Activated T-cell treated with anti-CD3 and anti-CD28 coated beads for 48 hours (primary cell): ENCODE results near the gene TRIO.

Source experiments
- DNase-seq: peaks from one replicate; pipeline ENCODE4 v3.0.0-alpha.2; 2020; ENCODE audit warnings: low read depth

Gene TRIO

DNA sequence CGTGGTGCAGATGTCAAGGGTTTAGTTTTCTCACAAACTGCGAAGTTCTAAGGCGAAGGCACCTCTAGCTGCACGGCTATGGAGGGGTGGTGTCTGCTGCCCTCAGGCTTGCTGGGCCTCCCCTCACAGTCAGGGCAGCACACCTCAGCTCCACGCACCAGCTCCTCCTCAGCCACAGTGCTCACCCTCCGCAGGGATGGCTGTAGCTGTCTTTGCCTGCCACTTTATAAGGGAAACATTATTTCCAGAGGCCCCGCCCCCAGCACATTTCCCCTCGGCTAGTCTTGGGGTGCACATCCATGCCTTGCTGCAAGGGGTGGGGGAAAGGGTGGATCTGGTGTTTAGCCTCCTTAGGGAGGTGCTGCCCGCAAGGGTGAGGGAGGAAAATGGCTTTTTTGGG lies 154.6 kb downstream of the TRIO start:
- no peak for DNase-seq

DNA sequence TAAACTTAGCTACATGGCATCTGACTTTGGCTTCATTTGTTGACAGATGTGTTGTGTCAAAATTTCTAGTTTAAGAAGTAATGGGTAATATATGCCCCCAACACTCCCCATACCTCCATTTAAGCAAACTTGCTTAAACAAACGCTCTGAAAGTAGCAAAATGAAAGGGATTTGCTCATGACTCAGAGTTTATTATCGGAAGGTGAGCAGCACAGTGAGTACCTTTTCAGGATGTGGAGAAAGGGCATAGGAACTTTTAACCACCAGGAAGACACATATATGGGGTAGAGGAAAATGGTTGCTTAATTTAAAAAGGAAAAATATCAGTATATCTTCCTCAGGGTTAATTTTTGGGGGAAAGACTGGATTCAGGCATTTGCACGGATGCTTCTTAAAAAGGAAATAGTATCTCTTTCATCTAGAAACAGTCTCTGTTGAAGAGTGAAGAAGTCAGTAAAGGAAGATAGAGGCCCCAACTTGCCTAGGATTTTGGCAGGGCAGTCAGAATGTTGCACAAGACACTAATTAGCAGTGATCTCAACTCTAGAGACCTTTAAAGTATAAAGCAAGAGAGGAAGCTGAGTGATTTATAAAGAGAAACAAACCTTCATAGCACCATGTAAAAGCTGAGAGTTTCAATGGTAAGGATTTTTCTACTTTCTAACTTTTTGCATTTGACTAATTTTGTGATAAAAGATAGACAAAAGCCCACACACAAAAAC lies 155.1 kb downstream of the TRIO start:
- no peak for DNase-seq

DNA sequence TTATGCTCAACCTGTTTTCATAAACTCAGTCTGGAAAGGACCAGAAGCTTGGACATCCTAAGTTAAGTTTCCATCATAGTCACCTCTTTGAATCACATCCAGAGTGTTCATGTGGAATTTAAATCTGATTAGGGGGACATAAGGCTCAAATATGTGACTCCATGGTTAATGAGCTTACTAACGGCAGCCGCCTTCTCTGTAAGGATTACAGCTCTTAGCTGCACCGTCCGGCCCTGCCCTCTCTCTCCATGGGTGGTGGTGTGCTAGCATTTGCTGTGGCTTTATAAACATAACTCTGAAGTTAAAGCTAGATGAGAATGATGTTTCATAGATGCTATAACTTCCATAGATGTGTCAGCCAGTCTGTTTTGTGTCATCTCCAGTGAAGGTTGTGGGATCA lies 156.5 kb downstream of the TRIO start:
- no peak for DNase-seq

DNA sequence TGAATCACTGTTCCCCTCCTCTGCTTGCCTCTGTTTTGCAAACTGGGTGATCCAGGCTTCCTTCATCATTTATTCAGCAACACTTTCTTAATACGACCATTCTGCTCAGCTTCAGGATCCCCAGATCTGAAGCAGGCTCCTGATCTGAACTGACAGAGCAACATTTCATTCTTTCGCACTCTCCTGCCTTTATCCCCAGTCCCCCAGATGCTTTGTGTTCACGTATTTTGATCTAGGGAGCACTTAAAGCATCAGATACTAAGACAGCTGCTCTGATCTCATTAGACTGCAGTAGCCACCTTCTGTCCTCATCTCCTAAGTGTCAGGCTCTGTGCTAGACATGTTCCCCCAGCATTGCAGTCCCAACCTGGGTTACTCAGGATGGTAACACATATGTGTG lies 158.0 kb downstream of the TRIO start:
- no peak for DNase-seq

DNA sequence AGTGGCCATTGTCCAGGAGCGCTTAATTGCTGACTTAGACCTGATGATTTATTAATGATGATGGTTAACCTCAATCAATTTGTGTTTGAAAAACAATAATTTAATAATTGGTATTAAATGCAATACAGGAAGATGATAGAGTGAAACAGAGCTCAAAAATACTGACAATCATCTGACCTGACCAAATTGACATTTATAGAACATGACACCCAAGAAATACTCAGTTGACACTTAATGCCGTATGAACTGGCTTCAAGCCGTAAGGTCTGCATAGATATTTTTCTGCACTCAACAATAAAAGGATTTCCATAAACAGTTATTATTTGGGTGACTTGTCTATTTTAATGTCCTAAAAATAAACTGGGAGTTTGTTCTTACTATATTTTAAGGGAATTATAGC lies 159.2 kb downstream of the TRIO start:
- DNase-seq = no peak

DNA sequence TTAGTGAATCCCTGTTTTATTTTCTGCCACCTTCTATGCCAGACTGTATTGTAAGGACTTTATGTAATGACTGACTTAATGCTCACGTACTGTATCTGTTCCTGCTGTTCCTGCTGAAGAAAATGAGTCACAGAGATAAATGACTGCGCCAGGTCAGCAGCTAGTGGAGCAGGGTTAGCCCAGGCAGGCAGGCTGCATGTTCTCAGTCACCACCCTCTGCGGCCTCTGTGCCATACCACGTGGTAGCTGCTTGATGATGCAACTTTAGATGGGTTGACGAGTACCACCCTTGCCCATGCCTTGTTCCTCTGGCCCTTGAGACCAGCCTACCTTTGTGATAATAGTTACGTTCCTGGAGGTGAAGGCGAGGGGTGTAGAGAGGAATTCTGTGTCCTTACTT lies 161.9 kb downstream of the TRIO start:
- DNase-seq = no peak

DNA sequence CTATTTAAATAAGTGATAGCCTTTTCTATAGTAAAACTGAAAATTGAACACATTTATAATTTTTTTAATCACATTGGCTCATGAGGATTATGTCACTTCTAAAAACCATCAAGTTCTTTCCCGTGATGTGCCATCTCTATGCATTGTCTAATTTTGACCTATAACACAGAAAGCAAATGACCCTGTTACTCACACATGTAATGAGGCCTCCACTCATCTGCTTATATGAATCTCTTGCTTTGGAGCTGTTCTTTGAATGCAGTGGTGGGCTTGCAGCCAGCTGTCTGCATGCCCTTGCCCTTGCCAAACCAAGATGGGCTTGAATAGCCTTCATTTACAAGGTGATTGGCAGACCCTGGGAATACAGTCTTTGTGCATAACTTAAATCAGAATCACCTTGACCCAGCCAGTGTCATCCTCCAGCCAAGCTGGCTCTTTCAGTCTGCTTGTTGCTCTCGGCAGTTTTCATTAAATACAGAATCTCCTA lies 163.2 kb downstream of the TRIO start:
- no peak for DNase-seq

DNA sequence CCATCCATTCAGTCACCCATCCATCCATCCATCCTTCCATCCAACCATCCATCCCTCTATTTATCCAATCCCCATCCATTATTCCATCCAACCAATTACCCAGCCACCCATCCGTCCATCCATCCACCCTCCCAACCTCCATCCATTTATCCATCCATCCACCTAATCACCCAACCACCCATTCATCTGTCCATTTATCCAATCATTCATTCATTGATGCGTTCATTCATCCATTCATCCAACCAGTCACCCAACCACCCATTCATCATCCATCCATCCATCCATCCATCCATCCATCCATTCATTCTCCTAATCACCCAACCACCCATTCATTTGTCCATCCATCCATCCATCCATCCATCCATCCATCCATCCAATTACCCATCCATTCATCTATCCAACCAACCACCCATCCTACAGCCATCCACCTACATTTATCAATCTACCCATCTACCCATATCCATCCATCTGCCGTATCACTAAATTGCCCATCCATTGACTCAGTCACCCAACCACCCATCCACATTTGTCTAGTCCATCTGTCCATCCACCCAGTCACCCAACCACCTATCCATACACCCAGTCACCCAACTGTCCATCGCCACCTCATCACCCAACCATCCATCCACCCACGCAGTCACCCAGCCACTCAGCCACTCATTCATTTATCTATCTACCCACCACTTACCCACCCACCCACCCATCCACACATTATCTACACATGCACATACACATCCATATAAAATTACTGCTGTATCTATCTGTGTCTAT lies 165.4 kb downstream of the TRIO start:
- no peak for DNase-seq

GRCh38 chr5:14309199-14309598 lies 166.1 kb downstream of the TRIO start:
- DNase-seq = no peak

- DNase-seq = no peak
Measured at GRCh38 chr5:14309878-14310531, 166.9 kb downstream of the TRIO start.

GRCh38 chr5:14310901-14311300 lies 167.8 kb downstream of the TRIO start:
- no peak for DNase-seq

DNA sequence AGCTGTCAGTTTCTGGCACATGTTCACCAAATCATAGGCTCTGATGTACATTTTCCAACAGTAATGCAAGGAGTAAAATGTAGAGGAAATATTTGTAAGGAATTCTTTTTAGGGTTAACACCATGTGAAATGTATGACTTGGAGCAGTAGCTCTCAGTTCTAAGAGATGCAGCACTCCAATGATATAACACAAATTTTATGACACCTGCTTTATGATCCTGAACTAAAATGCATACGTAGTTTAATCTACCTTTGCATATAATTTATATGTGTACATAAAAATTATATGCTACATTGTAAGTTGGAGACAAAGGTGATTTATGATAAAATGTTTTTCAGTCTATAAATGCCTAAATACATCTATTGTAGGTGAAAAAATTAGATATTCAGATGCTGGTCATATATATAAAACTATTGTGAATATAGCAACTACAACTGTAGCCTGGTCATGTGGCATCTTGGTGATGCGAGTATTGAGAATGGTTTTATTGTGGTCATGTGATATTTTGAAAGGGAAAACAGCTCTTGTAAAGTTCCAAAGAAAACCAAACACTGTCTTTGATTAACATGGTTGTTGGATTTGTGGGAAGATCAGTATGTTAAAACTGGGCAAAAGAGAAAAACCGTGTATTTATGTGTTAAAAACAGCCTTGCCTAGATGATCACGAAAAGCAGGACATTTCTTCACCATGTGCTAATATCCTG lies 171.0 kb downstream of the TRIO start:
- no peak for DNase-seq

DNA sequence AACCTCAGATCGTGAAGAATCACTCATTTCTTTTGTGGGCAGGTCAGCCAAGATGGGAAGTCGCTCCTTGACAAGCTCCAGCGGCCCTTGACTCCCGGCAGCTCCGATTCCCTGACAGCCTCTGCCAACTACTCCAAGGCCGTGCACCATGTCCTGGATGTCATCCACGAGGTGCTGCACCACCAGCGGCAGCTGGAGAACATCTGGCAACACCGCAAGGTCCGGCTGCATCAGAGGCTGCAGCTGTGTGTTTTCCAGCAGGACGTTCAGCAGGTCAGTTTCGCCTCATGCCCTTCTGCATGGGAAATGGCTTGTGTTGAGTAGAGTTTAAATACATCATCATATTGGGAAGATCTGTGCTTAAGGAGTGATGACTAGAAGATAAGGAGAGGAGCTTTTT lies 173.3 kb downstream of the TRIO start:
- DNase-seq = no peak

DNA sequence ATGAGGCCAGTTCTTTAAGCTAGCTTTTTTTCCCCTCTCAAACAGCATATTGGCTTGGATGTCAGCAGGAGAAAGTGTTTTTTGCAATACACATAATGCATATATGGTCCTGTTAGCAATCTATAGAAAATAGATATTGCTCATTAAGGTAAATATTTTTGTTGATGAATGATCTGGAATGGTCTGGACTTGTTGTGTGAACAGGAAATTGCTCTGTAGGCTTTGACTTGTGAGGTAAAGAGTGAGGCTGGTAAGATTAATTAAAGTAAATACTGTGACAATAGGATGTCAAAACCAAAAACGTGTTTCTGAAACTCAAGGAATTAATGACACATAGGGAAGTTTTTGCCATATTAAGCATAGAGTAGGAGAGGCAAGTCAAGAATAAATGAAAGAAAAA lies 176.0 kb downstream of the TRIO start:
- no peak for DNase-seq

DNA sequence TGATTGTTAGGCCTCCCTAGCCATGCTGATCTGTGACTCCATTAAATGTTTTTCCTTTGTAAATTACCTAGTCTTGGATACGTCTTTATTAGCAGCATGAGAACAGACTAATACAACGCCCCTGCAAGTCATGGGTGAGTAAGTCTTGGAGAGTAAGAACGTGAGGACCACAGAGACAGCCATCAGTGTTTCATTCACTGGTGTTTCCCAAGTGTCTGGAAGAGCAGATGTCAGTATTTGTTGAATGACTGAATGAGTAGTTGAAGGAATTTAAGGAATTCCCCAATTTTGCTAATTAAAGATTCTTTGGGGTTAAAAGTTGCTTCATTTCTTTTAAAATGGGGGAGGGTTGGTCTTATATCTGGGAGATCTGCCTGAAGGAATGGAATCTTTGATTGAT lies 178.8 kb downstream of the TRIO start:
- DNase-seq = no peak

DNA sequence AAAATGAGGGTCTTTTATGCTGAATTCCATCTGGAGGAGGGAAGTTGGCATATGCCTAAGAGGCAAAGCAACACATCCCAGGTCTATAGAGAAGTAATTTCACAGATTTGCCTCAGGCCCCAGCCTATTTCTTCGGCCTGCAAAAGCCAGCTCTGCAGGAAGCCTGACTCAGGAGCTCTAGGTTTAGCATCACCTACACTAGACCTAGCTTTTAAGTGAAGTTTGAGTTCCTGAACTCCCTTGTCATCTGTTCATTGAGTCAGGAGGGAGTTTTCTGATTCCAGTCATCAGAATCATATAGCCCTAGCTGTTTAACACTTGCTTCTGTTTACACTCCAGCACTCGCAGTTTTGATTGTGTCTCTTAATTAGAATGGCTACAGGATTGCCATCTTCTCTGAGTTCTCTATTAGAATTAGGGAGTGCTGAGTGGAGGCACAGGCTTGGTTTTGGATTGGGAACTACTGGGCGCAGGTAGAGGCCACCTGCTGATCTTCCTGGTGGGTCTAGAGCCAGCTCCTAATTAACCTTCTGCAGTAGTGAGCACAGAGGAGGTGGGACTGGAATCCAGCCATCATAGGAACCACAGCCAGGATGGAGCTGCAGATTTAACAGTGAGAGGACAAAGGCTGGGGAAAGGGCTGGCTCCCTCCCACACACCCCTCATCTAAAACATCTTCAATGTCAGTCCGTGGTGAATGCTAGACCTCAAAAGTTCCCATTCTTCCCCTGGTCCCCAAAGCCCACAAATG lies 179.5 kb downstream of the TRIO start:
- DNase-seq = no peak

- DNase-seq = no peak
Measured at GRCh38 chr5:14323466-14323865, 180.3 kb downstream of the TRIO start.

- DNase-seq = no peak
Measured at GRCh38 chr5:14325369-14325768, 182.2 kb downstream of the TRIO start.

DNA sequence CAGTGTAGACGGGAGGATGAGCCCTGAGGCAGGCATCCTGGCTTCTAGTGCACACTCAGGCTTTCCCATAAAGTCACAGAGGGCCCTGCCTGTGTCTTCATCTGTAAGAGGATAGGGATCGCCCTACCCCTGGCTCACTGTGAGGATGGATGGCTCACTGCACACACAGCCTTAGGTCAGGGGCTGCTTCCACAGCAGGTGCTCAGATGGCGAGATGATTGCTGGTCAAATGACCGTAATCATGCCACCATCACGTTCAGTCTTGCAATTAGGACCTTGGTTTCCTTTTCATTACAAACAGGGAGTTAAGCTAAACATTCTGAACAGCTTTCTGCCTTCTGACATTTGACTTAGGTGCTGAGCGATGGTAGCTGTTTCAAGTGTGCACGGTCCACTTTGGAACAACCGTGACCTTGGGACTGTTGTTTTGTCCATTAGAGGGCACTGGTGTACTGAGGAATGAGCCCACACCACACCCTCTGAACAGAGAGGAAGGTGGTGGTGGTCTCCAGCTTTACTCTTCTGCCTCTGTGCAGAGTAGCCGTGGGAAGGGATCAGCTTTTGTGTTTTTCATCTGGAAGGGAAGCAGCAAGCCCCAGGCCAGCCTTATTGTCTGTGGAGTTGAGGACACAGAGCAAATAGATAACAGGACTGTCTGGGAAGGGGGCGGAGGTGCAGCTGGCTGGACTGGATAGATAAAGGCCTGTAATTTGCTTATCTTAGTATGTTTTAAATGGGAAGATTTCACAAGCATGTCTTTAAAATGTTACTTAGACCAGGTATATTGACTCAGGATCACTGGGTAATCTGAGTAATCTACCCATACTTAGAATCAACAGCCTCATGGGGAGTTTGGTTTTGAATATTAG lies 183.1 kb downstream of the TRIO start:
- DNase-seq = no peak

- no peak for DNase-seq
Measured at GRCh38 chr5:14327624-14328023, 184.5 kb downstream of the TRIO start.

DNA sequence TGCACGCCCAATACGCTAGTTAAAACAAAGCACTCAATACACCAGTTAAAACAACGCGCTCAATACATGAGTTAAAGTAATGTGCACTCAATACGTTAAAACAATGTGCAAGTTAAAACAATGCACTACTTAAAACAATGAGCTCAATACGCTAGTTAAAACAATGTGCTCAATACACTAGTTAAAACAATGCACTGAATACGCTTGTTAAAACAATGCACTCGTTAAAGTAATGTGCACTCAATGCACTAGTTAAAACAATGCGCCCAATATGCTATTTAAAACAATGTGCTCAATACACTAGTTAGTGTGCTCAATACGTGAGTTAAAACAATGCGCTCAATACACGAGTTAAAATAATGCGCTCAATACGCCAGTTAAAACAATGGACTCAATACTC lies 185.0 kb downstream of the TRIO start:
- no peak for DNase-seq
